HG02938 (cell line): ENCODE data around the gene LIN7A.
A peak's percentile ranks its signal among the peaks of the same experiment; 100 is the strongest.

Source experiments
- ATAC-seq: cut with Tn5 transposase; IDR thresholded peaks from one replicate; pipeline ENCODE4 v1.9.1; 2021; ENCODE audit warnings: mild to moderate bottlenecking, moderate library complexity; ENCODE audit not compliant: unreplicated experiment

Gene LIN7A

DNA sequence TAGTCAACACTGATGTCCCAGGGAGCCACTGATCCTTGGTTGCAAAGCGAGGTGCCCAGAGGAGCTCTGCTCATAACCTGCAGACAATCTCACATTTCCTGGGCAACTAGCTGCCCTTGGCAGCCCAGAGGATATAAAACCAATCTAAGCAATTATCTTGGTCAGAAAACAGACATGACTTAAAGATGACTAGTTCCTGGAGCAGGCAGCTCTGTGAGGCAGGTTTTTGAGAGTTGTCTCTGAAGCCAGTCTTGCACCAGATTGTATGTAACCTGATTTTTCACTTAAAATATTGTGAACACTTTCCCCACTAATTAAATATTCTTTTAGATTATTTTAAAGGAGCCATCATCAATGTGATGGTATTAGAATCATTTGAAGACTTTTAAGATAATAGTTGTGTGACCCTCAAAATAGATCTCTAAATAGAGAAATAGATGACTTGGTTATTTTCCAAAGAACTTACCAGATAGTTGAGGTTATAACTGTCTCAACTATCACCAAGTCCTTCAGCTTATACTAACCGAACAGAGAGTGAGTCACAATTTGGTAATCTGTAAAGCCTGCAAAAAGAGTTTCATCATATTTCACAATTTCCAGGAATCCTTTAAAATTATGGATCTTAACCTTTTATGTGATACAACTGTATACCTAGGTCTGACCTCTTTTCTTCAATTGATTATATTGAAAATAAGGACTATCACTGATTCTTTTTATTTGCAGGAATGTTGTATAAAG, 75.9 kb downstream of the LIN7A start:
- ATAC-seq = no peak

DNA sequence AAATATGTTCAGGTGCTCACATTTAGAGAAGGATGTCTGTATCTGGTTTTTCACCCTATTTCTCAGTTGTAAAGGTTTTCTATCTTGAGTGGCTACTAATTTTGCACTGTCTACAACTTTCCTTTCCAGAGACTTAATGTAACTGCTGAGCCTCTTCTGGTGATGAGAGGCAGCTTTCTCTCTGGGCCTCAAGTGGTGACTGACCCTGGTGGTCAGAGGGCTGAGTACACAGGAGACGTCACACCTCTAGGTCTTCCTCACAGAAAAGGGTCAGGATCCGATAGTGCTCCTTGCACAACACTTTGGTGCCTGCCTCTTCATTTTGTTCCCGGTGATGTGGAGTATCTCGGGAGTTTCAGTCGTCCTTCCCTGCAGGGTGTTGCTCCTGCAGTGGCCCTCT, 76.8 kb downstream of the LIN7A start:
- ATAC-seq = no peak

DNA sequence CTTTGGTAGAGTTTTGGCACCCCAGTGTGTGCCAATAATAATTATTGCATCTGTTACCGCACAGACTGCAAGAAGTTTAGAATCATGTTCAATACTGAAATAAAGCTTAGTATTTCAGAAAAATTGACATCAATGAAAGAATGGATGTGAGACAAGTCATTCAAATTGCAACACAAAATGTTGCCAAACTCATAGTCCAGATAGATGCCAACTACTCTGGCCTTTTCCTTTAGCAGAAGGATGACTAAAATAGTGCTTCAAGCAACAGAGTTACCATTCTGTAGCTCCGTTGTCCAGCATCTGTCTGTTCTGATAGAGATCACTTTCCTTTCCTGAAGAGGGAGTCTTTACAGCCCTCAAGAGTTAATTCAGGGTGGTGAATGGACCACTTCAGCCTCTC, 77.5 kb downstream of the LIN7A start:
- ATAC-seq = no peak

GRCh38 chr12:80858356-80858755, 79.4 kb downstream of the LIN7A start:
- no peak for ATAC-seq

DNA sequence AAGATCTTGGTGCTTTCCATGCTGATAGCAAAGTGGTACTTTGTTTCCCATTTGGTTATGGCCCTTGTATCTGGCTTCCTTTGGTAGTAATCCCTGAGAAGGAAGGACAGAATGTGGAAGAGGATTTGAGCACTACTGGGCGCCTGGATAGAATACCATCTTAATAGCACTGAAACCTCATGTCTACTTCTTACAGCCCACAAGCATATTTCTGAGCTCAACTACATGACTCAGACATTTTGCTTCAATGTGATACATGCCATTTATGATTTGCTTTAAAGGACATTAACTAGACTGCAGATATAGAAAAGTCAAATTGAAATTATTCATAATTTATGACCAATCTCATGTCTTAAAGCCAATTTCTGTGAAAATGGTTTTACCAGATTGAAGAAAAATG, 80.4 kb downstream of the LIN7A start:
- no peak for ATAC-seq

GRCh38 chr12:80849337-80849736, 88.4 kb downstream of the LIN7A start:
- no peak for ATAC-seq

DNA sequence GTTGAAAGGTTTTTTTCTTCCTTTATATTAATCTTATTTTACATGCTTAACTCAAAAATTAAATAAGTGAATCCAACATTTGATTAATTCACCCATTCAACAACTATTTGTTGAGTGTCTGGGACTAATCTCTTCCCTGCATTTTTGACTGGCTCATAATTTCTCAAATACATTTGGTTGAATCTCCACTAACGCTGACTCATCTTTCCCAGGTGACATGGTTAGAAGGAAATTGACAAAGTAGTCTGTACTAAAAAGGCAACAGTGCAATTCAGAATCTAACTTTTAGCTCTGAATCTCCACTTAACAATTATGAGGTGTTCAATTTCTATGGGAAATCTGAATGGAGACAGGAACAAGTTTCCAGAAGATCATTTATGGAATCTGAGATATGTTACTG, 88.9 kb downstream of the LIN7A start:
- no peak for ATAC-seq

- ATAC-seq = no peak
These were observed 90.2 kb downstream of the LIN7A start for GRCh38 chr12:80847575-80847974.

GRCh38 chr12:80846952-80847351, 90.8 kb downstream of the LIN7A start:
- ATAC-seq = no peak

DNA sequence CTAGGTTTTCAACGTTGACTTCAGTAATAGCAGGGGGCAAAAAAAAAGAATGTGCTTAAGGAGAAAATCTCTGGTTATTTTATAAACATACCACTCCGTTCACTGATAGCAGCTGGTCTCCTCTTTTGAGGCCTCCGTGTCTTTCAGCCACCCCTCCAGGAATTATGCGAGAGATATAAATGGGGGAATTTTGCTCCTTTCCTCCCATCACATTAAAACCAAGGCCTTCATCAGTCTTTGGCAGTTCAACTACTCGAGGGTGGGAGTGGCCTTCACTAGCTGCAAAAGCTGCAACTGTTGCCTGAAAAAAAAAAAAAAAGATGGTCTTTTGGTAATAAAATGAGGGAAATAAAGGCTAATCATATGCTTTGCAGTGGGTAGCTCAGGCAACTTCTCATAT, 92.1 kb downstream of the LIN7A start:
- no peak for ATAC-seq

DNA sequence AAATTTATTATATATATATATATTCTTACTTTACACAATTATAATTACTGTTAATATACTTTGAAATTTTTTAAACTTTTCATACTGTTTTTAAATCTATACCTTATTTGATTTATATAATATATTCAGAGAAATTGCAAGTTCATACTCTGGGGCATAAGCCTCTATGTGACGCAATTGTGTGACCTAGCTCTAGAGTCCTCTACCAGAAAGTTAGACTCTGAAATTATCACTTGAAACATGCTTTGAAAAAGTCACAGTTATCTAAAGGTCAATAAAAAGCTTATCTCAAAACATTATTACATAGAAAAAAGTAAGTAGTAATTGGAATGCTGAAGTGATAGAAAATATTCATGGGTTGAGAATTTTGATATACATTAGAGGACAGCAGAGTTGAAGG, 93.8 kb downstream of the LIN7A start:
- ATAC-seq = no peak

- no peak for ATAC-seq
These were observed 99.0 kb downstream of the LIN7A start for GRCh38 chr12:80838708-80839107.

DNA sequence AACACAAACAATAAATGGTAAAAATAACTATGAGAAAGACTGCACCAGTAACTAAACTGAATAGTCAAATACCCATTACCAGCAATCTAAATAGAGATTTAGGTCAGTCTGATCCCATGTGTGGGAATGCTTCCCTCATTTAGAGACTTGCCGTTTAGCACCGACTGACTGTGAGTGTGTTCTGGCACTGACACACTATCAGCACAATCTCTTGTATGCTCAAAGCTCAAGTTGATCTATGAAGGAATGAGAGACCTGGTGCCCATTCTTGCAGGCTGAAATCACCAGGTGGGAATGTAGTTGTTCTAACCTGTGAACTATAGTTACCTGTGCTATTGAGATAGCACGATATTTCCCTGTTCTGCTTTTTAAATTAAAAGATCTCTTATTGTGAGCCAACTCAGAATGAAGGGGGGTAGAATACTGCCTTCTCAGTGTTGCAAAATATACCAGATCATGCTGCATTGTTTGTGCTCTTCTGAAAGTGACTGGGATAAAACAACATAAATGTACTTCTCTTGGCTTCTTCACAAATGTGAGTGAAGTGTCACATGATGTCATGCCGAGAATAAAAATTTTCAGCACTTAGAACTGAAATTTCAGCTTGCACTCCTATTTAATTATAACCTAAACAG, 99.6 kb downstream of the LIN7A start:
- ATAC-seq = no peak

DNA sequence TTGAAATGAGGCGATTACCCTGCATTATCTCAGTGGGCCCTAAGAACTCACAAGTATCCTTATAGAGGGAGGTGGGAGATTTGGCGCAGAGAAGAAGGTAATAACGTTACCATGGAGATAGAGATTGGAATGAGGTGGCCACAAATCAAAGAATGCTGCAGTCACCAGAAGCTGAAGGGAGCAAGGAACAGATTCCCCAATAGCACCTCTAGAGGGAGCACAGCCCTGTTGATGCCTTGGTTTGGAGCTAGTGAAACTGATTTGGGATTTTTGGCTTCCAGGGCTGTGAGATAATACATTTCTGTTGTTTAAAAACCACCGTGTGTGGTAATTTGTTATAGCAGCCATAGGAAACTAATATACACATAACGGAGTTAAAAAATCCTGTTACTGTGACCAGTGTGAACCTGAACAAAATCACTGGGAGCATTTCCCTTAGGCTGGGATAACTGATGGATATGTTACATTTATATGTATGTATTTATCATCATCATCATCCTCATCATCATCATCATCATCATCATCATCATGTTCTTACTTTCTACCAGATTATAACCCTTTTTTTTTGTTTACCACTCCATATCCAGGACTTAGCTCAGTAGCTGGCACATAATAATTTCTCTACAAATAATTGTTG, 100.3 kb downstream of the LIN7A start:
- peak; percentile 59 for ATAC-seq

- ATAC-seq = no peak
These were observed 103.0 kb downstream of the LIN7A start for GRCh38 chr12:80834724-80835123.

GRCh38 chr12:80830533-80831088, 107.1 kb downstream of the LIN7A start:
- ATAC-seq = no peak

- ATAC-seq = no peak
These were observed 108.0 kb downstream of the LIN7A start for GRCh38 chr12:80829767-80830166.

DNA sequence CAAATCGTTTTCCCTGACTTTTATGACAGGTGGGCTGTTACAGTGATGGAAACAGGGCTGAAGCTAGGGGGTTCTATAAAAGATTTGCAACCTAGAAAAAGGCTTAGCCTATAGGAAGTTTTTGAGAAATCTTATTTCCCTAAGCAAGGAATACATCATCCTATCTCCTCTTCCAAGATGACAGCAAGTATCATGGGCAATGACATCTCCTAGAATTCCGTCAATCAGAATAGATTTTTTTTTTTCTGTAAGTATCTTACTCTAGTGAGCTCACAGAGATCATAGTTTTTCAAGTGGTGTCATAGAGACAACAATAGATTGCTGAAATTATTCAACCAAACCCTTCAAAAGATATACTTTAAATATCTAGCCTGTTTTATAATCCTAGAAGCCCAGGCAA, 112.2 kb downstream of the LIN7A start:
- ATAC-seq = no peak

DNA sequence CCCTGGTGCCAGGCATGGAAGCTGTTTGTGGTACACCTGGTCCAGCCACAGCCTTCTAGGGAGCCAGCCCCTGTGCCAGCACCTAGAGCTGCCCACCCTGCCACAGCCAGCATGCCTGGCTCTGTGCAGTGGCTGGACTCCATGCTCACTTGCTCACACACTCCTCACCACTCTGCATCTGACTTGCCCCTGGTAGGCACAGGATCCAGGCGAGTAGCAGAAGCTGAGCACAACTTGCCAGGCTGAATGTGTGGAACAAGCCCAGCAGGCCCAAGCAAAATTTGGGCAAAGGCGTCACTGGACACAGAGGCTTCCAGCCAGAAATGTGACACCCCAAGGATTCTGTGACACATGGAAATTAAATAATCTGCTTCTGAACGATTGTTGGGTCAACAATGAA, 114.3 kb downstream of the LIN7A start:
- no peak for ATAC-seq

- no peak for ATAC-seq
These were observed 116.2 kb downstream of the LIN7A start for GRCh38 chr12:80821513-80822000.

- ATAC-seq = no peak
These were observed 118.9 kb downstream of the LIN7A start for GRCh38 chr12:80818878-80819277.

DNA sequence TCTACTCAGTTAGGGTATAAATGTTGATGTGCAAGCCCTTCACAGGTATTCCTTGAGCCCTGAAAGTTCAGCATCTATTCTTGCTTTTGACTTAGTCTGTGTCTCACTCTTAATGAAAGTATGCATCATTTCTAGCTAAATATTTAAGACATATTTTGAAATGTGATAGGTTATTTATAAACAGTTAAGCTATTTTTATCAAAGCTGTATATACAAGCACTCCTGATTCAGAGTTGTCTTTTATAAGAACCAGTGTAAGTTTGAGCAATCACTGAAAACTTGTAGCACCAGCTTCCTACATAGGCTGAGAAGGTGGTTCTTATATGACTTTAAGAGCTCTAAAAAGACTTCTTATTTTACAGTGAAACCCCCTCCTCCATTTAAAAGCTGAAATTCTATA, 122.4 kb downstream of the LIN7A start:
- no peak for ATAC-seq
